WI38 (cell line): ENCODE data around the gene TECPR1.

Experiments
- H3K4me3 ChIP-seq: 2 replicates; pipeline ENCODE4 v1.5.1; 2011; ENCODE audit warnings: low read depth, mild to moderate bottlenecking, control low read depth, low read length
- TF ChIP-seq, protein P1 (sequence below): IDR thresholded peaks from 2 replicates; pipeline ENCODE4 v1.5.1; 2012; ENCODE audit warnings: low read depth, mild to moderate bottlenecking, control low read depth, low read length

The TECPR1 gene

DNA sequence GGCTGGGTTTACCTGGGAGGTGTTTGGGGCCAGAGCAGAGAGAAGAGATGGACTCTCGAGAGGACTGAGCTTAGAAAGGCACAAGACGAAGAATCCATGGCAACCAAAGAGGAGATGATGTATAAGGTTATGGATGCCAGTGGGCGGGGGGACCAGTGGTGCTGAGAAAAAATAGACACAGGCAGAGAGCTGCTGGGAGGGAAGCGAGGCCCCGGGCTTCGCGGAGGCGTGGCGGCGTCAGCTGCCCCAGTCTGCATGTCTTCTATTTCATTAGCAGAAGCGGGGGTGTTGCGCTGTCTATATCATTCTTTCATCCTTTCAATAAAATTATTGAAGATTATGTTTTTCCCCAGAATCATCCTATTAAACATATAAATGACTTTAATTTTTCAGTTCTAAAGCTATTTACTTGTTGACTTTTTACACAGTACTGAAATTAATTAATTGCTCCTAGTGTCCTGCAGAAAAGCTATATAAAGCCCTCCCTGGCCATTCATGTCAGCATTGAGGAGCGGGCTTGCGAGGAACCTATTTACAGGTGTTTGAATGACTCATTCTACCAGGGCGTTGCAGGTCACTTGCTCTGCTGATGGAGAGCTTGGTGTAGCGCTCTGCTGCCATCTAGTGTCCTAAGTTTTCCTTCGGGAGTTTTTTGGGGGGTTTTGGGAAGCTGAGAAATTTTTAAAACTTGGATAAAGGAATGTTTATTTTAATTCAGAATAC, 83.7 kb downstream of the TECPR1 start:
- H3K4me3 ChIP-seq = no peak overlapping the region
- TF ChIP-seq, protein P1, sequence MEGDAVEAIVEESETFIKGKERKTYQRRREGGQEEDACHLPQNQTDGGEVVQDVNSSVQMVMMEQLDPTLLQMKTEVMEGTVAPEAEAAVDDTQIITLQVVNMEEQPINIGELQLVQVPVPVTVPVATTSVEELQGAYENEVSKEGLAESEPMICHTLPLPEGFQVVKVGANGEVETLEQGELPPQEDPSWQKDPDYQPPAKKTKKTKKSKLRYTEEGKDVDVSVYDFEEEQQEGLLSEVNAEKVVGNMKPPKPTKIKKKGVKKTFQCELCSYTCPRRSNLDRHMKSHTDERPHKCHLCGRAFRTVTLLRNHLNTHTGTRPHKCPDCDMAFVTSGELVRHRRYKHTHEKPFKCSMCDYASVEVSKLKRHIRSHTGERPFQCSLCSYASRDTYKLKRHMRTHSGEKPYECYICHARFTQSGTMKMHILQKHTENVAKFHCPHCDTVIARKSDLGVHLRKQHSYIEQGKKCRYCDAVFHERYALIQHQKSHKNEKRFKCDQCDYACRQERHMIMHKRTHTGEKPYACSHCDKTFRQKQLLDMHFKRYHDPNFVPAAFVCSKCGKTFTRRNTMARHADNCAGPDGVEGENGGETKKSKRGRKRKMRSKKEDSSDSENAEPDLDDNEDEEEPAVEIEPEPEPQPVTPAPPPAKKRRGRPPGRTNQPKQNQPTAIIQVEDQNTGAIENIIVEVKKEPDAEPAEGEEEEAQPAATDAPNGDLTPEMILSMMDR = peak; percentile 70

DNA sequence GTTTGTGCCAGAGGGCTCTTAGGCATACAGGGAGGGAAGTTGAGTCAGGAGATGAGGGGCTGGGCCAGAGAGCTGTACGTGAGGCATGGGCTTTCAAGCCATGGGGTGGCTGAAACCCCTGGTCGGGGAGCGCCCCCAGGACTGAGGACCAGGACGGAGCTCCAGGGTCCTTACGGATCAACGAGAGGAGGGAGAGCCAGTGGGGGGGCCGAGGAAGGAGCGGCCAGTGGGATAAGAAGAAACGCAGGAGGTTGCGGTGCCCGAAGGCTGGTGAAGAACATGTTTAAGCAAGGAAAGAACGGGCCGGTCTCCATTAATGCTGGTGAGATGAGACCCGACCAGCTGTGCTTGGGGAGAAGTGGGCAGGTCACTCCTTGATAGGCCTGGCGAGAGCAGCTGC, 84.4 kb downstream of the TECPR1 start:
- no peak overlapping the region for H3K4me3 ChIP-seq
- TF ChIP-seq, protein P1 = no peak

DNA sequence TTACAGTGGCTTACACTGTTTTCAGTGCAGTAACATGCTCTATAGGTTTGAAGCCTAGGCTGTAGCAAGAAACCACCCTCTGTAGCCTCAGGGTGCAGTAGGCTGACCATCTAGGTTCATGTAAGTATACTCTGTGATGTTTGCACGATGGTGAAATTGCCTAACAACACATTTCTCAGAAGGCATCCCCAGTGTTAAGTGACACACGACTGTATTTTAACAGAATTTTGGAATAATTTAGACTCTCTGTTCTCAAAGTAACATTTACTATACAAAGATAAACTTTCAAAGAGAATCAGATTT, 85.4 kb downstream of the TECPR1 start:
- H3K4me3 ChIP-seq = no peak overlapping the region
- TF ChIP-seq, protein P1 = no peak

DNA sequence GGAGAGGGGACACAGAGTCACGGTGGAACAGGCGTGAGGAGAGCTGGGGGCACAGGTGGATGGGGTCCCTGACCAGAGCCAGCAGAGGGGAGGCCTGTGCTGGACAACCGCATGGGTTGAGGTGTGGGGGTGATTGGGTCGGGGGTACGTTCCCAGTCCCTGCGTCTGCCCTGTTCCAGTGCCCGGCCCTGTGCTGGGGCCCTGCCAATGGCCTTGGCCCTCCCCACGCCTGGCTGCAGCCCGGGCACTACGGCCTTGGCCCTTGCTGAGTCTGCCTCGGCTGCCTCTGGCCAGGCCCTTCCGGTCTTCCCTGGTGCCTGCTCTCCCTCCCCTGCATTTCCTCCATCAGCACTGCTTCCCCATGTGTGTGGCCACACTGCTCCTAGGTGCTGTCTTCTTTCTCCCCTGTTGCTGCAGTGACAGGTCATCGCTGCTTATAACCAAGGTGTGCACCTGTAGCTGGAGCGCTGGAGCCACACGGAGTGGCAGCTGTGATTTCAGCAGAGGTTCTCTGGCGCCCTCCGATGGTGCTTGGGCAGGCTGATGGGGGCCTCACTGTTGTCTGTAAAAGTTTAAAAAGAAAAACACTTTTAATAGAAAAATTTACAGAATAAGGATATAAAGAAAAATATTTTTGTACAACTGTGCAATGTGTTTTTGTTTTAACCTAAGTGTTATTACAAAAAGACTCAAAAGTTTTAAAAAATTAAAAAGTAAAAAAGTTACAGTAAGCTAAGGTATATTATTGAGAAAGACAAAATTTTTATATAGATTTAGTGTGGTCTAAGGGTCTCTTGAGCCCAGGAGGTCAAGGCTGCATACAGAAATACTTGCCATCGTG, 86.0 kb downstream of the TECPR1 start:
- no peak overlapping the region for H3K4me3 ChIP-seq
- TF ChIP-seq, protein P1 = peak; percentile 52
